Fibroblast of the aortic adventitia (primary cell): ENCODE results near the gene IPPK. TPM values are rescaled to one million over a fixed set of nuclear protein-coding genes. Genes with fewer than 3 reads are reported as not detected.

Experiments used
- DNase-seq: peaks from one replicate; pipeline ENCODE4 v3.0.0-alpha.2; 2010; ENCODE audit warnings: low read depth
- H3K4me3 ChIP-seq: 2 replicates; pipeline ENCODE4 v1.5.1; 2011; ENCODE audit warnings: low read depth, mild to moderate bottlenecking, control low read depth, low read length, moderate library complexity
- CTCF ChIP-seq: IDR thresholded peaks from 2 replicates; pipeline ENCODE4 v1.5.1; 2011; ENCODE audit warnings: mild to moderate bottlenecking, low read length, control low read depth, inconsistent platforms; ENCODE audit not compliant: insufficient read depth
- total RNA-seq: library from RNA; depleted of rRNA; stranded (reverse); fragments of >200 nt; gene quantifications from 2 replicates; pipeline ENCODE4 v1.2.3, GENCODE V29; 2012; ENCODE audit warnings: low replicate concordance

Gene IPPK
- total RNA-seq, 1 donor, result 9.6 TPM

- no peak for TF ChIP-seq CTCF
- peak; percentile 17 for DNase-seq
- H3K4me3 ChIP-seq, result no peak overlapping the region
Measured at GRCh38 chr9:92616655-92617111, 53.2 kb downstream of the IPPK start.

- no peak for TF ChIP-seq CTCF
- peak; percentile 39 for DNase-seq
- no peak overlapping the region for H3K4me3 ChIP-seq
Measured at GRCh38 chr9:92616199-92616641, 53.7 kb downstream of the IPPK start.

- TF ChIP-seq CTCF, result no peak
- no peak for DNase-seq
- H3K4me3 ChIP-seq, result no peak overlapping the region
Measured at GRCh38 chr9:92615790-92616189, 54.1 kb downstream of the IPPK start.

GRCh38 chr9:92614763-92615461 lies 55.0 kb downstream of the IPPK start:
- TF ChIP-seq CTCF, result no peak
- no peak overlapping the region for H3K4me3 ChIP-seq
- DNase-seq, result no peak

GRCh38 chr9:92614123-92614510 lies 55.8 kb downstream of the IPPK start:
- no peak for TF ChIP-seq CTCF
- no peak for DNase-seq
- no peak overlapping the region for H3K4me3 ChIP-seq

- no peak overlapping the region for H3K4me3 ChIP-seq
- no peak for TF ChIP-seq CTCF
- no peak for DNase-seq
Measured at GRCh38 chr9:92613268-92614122, 56.4 kb downstream of the IPPK start.
